Cardiac fibroblast (primary cell): ENCODE measurements around the gene SLC9A4.

Experiments used
- DNase-seq, 2 donors: peaks; one replicate each; pipeline versions ENCODE4 v3.0.0 to v3.0.0-alpha.2; 2010; ENCODE audit warnings: low read depth in 2 of 2
- H3K4me3 ChIP-seq, 2 donors: replicated peaks in 1 of 2; 1 replicate in 1 of 2; 2 replicates in 1 of 2; pipeline ENCODE4 v1.5.1; 2011; ENCODE audit warnings: low read depth in 2 of 2, low read length in 2 of 2, mild to moderate bottlenecking in 2 of 2, moderate library complexity in 1 of 2
- CTCF ChIP-seq: IDR thresholded peaks from one replicate; pipeline ENCODE4 v1.5.1; 2011; ENCODE audit warnings: low read depth, mild to moderate bottlenecking, low read length, inconsistent platforms

Gene SLC9A4

GRCh38 chr2:102432386-102432785 lies 40.6 kb upstream of the SLC9A4 start:
- H3K4me3 ChIP-seq = no peak overlapping the region
- no peak for DNase-seq
- TF ChIP-seq CTCF = no peak

GRCh38 chr2:102433973-102434654 lies 38.9 kb upstream of the SLC9A4 start:
- no peak for TF ChIP-seq CTCF
- H3K4me3 ChIP-seq = no peak overlapping the region
- no peak for DNase-seq

- no peak for TF ChIP-seq CTCF
- no peak for DNase-seq
- no peak overlapping the region for H3K4me3 ChIP-seq
Measured at GRCh38 chr2:102434655-102435381, 38.2 kb upstream of the SLC9A4 start.

DNA sequence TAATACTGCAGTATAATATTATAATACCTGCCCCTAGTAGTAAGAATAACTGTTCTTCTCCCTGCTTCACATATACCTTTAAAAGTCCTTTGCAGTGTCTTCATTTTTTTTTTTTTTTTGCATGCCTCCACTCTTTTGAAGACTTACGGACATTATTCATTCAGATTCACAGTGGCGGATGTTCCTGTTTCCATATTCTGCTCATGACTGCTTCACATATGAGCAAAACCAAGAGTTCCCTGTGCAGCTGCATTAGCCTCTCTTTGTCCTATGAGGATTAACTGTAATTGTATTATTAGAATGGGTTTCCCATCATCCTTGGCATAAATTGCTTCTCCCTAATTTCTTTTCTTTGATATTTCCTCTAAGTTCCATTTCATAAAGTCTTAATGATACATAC lies 37.3 kb upstream of the SLC9A4 start:
- H3K4me3 ChIP-seq = no peak overlapping the region
- no peak for TF ChIP-seq CTCF
- DNase-seq = no peak

DNA sequence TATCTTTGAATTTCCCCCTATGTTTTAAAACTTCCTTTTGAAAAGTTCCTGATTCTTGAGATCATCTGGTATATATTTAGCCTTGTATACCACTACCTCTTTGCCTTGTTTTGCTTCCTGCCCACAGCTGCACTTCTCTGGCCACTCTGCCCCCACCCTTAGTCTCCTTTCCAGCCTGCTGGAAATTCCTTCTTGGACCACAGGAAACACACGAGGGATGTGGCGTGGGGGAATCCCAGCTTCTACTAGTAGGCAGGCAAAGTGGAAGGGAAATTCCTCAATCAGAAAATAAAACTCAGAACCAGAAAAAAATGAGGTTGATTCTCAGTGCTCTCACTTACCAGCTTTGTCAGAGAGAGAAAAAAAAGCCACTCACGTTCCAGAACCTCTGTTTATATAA lies 36.7 kb upstream of the SLC9A4 start:
- TF ChIP-seq CTCF = no peak
- peak; percentile 31 to 49 for DNase-seq
- H3K4me3 ChIP-seq = no peak overlapping the region

- no peak overlapping the region for H3K4me3 ChIP-seq
- DNase-seq = no peak
- no peak for TF ChIP-seq CTCF
Measured at GRCh38 chr2:102437122-102437521, 35.9 kb upstream of the SLC9A4 start.
